IMR-90 (cell line): ENCODE measurements around the gene OLFML1.

ENCODE experiments used
- CHD1 ChIP-seq: IDR thresholded peaks from 2 replicates; pipeline ENCODE4 v1.6.1; 2012; ENCODE audit warnings: low read depth, low read length, improper control_type of control experiment
- CTCF ChIP-seq: conservative IDR thresholded peaks from 2 replicates; pipeline ENCODE4 v1.5.1; 2012; ENCODE audit warnings: mild to moderate bottlenecking, low read depth, low read length, improper control_type of control experiment
- ELK1 ChIP-seq: fragments of 150-350 bp; IDR thresholded peaks from 2 replicates; pipeline ENCODE4 v1.6.1; 2016; ENCODE audit warnings: low read depth, mild to moderate bottlenecking, low read length, moderate library complexity, borderline replicate concordance
- FOS ChIP-seq: fragments of 150-350 bp; IDR thresholded peaks from 2 replicates; pipeline ENCODE4 v1.6.1; 2016; ENCODE audit warnings: low read depth, low read length
- MAFK ChIP-seq: IDR thresholded peaks from 2 replicates; pipeline ENCODE4 v1.6.1; 2012; ENCODE audit warnings: low read depth, low read length, improper control_type of control experiment
- NFE2L2 ChIP-seq: fragments of 150-350 bp; IDR thresholded peaks from 2 replicates; pipeline ENCODE4 v1.6.1; 2016; ENCODE audit warnings: low read depth, mild to moderate bottlenecking, low read length
- POLR2A ChIP-seq: IDR thresholded peaks from 2 replicates; pipeline ENCODE4 v1.6.1; 2012; ENCODE audit warnings: mild to moderate bottlenecking, low read depth, low read length
- RFX5 ChIP-seq: IDR thresholded peaks from 2 replicates; pipeline ENCODE4 v1.8.0; 2012; ENCODE audit warnings: low read depth, mild to moderate bottlenecking, low read length, moderate library complexity
- SMC3 ChIP-seq: fragments of 150-350 bp; IDR thresholded peaks from 2 replicates; pipeline ENCODE4 v1.6.1; 2016; ENCODE audit warnings: low read depth, mild to moderate bottlenecking, antibody characterized with exemption, low read length, moderate library complexity
- USF2 ChIP-seq: fragments of 150-350 bp; IDR thresholded peaks from 2 replicates; pipeline ENCODE4 v1.6.1; 2017; ENCODE audit warnings: mild to moderate bottlenecking, antibody characterized with exemption, low read length, low read depth

DNA sequence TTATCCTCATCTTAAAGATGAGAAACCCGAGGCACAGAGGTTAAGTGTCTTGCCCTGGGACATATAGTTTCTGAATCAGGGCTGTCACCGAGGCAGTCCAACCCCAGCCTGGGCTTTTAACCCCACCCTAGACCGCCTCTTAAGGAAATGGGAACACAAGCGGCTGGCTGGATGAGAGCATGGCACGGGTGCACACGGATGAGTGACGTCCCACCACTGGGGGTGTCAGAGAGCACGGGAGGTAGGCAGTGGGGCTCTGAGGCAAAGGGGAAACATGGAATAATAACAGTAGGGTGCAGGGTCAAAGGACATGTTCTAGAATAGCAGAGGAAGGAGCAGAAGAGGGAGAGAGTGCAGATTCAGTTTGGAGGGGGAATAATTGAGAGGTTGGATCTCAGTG, 50.8 kb downstream of the OLFML1 start:
- no peak; the same call in 1 of the 2 replicates for TF ChIP-seq CTCF
- TF ChIP-seq SMC3 = no peak
- no peak for TF ChIP-seq POLR2A
- no peak for TF ChIP-seq USF2
- no peak for TF ChIP-seq ELK1
- no peak for TF ChIP-seq RFX5
- no peak for TF ChIP-seq NFE2L2
- TF ChIP-seq FOS = no peak
- no peak for TF ChIP-seq MAFK
- no peak for TF ChIP-seq CHD1
